Small intestine (tissue), 7 donors: ENCODE results near the gene MAST4. TPM values are rescaled to one million over a fixed set of nuclear protein-coding genes. Genes with fewer than 3 reads are reported as not detected.
"Not testable (repeated sequence)": the region's sequence is repeated elsewhere in the genome, so short reads cannot be mapped to it uniquely, and the experiment has no call there.

ENCODE experiments used
- DNase-seq, 2 donors: peaks; one replicate each; pipeline versions ENCODE4 v3.0.0 to v3.0.0-alpha.2; 2013
- FAIRE-seq: peaks from 2 replicates; lab custom pipeline; 2012; peaks lifted over from hg19 to GRCh38; lab: Jason Lieb, UNC
- H3K27ac ChIP-seq, 3 donors: one replicate each; pipeline ENCODE4 v1.5.1; 2013; ENCODE audit warnings: low read length in 2 of 3, mild to moderate bottlenecking in 2 of 3, control low read depth in 1 of 3, inconsistent platforms in 1 of 3, low read depth in 1 of 3, moderate library complexity in 1 of 3
- H3K27me3 ChIP-seq, 3 donors: one replicate each; pipeline ENCODE4 v1.6.1; 2013; ENCODE audit warnings: low read length in 3 of 3, inconsistent platforms in 1 of 3; ENCODE audit not compliant: control insufficient read depth in 3 of 3, insufficient read depth in 3 of 3
- H3K36me3 ChIP-seq, 3 donors: one replicate each; pipeline ENCODE4 v1.6.1; 2013; ENCODE audit warnings: low read length in 3 of 3, inconsistent platforms in 1 of 3, low read depth in 1 of 3, mild to moderate bottlenecking in 1 of 3, moderate library complexity in 1 of 3; ENCODE audit not compliant: control insufficient read depth in 3 of 3, insufficient read depth in 2 of 3
- H3K4me1 ChIP-seq, 3 donors: one replicate each; pipeline ENCODE4 v1.6.1; 2013; ENCODE audit warnings: low read length in 2 of 3, inconsistent platforms in 1 of 3, low read depth in 1 of 3, mild to moderate bottlenecking in 1 of 3, moderate library complexity in 1 of 3; ENCODE audit not compliant: control insufficient read depth in 3 of 3, insufficient read depth in 2 of 3
- H3K4me3 ChIP-seq, 3 donors: one replicate each; pipeline ENCODE4 v1.5.1; 2013; ENCODE audit warnings: low read length in 3 of 3, control low read depth in 1 of 3, inconsistent platforms in 1 of 3, low read depth in 1 of 3, mild to moderate bottlenecking in 1 of 3, moderate library complexity in 1 of 3
- H3K9me3 ChIP-seq, 2 donors: one replicate each; pipeline ENCODE4 v1.6.1; 2013; ENCODE audit warnings: low read depth in 1 of 2, low read length in 1 of 2; ENCODE audit not compliant: control insufficient read depth in 2 of 2, insufficient read depth in 1 of 2
- WGBS, 3 donors: extraction: QIAGEN DNeasy Blood & Tissue Kit; methylation state at CpG; one replicate each; pipeline ENCODE4 v1.1.7; 2013; 5-methylcytosine and 5-hydroxymethylcytosine counted together
- polyA plus RNA-seq, 4 donors: library from polyadenylated mRNA; stranded (reverse) in 3 of 4; unstranded in 1 of 4; fragments of 200-250 nt in 3 of 4; fragments of 120-200 nt in 1 of 4; gene quantifications; one replicate each; pipeline versions ENCODE4 v1.2.1 to v1.2.3, GENCODE V29; 2013
- donor health status: healthy with polysubstance abuse.
- donor health status: control.
- donor health status: control.
- donor health status: Bipolar disorder and iron deficiency.
- donor health status: healthy.

The MAST4 gene
- polyA plus RNA-seq, 4 donors: 3.0 to 16.4 (median 4.5) TPM

GRCh38 chr5:67123819-67124218 lies 527.6 kb downstream of the MAST4 start:
- Histone ChIP-seq H3K4me3 (no peak overlapping the region), H3K36me3 (peaks cover 0 to 5% (median 2%) of the 10 kb centered on the region in 3 donors), H3K27me3 (no peaks in the 10 kb centered on the region), H3K4me1 (peaks cover 0 to 3% (median 0%) of the 10 kb centered on the region in 3 donors), H3K9me3 (no peaks in the 10 kb centered on the region), H3K27ac (no peak overlapping the region)
- 91 to 97% (median 94%) methylated on average over 7 of the region's 7 CpGs for whole genome bisulfite sequencing, 3 donors
- FAIRE-seq (no peak), DNase-seq (no peak)

- H3K36me3 ChIP-seq: peaks cover 0 to 5% (median 2%) of the 10 kb centered on the region in 3 donors
- no peak for FAIRE-seq
- no peak for DNase-seq
- 41 to 73% (median 63%) methylated on average over 4 of the region's 4 CpGs for WGBS, 3 donors
- peaks cover 0 to 3% (median 0%) of the 10 kb centered on the region in 3 donors for H3K4me1 ChIP-seq
- H3K27me3 ChIP-seq: no peaks in the 10 kb centered on the region
- H3K9me3 ChIP-seq: no peaks in the 10 kb centered on the region
- no peak overlapping the region for H3K4me3 ChIP-seq
- no peak overlapping the region for H3K27ac ChIP-seq
Measured at GRCh38 chr5:67124556-67124955, 528.4 kb downstream of the MAST4 start.

- not testable (repeated sequence) for H3K36me3 ChIP-seq, FAIRE-seq, H3K27ac ChIP-seq, DNase-seq, H3K27me3 ChIP-seq, H3K4me3 ChIP-seq, H3K9me3 ChIP-seq, H3K4me1 ChIP-seq
- WGBS, 3 donors: 81 to 96% (median 84%) methylated on average over 5 of the region's 5 CpGs
Measured at GRCh38 chr5:67127347-67127895, 531.2 kb downstream of the MAST4 start.

GRCh38 chr5:67129768-67130167 lies 533.6 kb downstream of the MAST4 start:
- Histone ChIP-seq H3K9me3 (no peaks in the 10 kb centered on the region), H3K27me3 (no peaks in the 10 kb centered on the region), H3K36me3 (peaks cover 0 to 7% (median 0%) of the 10 kb centered on the region in 3 donors), H3K27ac (no peak overlapping the region), H3K4me1 (peaks cover 0 to 2% (median 0%) of the 10 kb centered on the region in 3 donors), H3K4me3 (no peak overlapping the region)
- WGBS, 3 donors: 90 to 93% (median 93%) methylated on average over 2 of the region's 2 CpGs
- no peak for DNase-seq
- FAIRE-seq: no peak

- H3K27ac ChIP-seq: no peak overlapping the region
- 46 to 50% (median 46%) methylated on average over 2 of the region's 2 CpGs for WGBS, 3 donors
- peaks cover 0 to 8% (median 3%) of the 10 kb centered on the region in 3 donors for H3K36me3 ChIP-seq
- DNase-seq (no peak), FAIRE-seq (no peak)
- H3K27me3 ChIP-seq: no peaks in the 10 kb centered on the region
- H3K4me1 ChIP-seq: peaks cover 0 to 11% (median 0%) of the 10 kb centered on the region in 3 donors
- no peak overlapping the region for H3K4me3 ChIP-seq
- H3K9me3 ChIP-seq: no peaks in the 10 kb centered on the region
Measured at GRCh38 chr5:67133217-67133616, 537.0 kb downstream of the MAST4 start.

- Histone ChIP-seq H3K9me3 (no peaks in the 10 kb centered on the region), H3K4me1 (peaks cover 0 to 11% (median 0%) of the 10 kb centered on the region in 3 donors), H3K27me3 (no peaks in the 10 kb centered on the region), H3K36me3 (peaks cover 0 to 8% (median 5%) of the 10 kb centered on the region in 3 donors), H3K4me3 (no peak overlapping the region), H3K27ac (no peak overlapping the region)
- WGBS, 3 donors: 80 to 93% (median 89%) methylated on average over 3 of the region's 3 CpGs
- DNase-seq (no peak), FAIRE-seq (no peak)
Measured at GRCh38 chr5:67133776-67134175, 537.6 kb downstream of the MAST4 start.

GRCh38 chr5:67135381-67135984 lies 539.3 kb downstream of the MAST4 start:
- Histone ChIP-seq H3K9me3 (no peaks in the 10 kb centered on the region), H3K4me1 (peaks cover 0 to 11% (median 0%) of the 10 kb centered on the region in 3 donors), H3K4me3 (no peak overlapping the region), H3K36me3 (peaks cover 0 to 6% (median 5%) of the 10 kb centered on the region in 3 donors), H3K27ac (no peak overlapping the region), H3K27me3 (no peaks in the 10 kb centered on the region)
- DNase-seq: no peak
- 83 to 91% (median 88%) methylated on average over 6 of the region's 6 CpGs for WGBS, 3 donors
- FAIRE-seq: no peak

- FAIRE-seq (no peak), DNase-seq (no peak)
- no peaks in the 10 kb centered on the region for H3K9me3 ChIP-seq
- H3K36me3 ChIP-seq: peaks cover 3 to 14% (median 7%) of the 10 kb centered on the region in 3 donors
- H3K4me3 ChIP-seq: no peak overlapping the region
- H3K4me1 ChIP-seq: peaks cover 0 to 23% (median 3%) of the 10 kb centered on the region in 3 donors
- no peak overlapping the region for H3K27ac ChIP-seq
- 91 to 98% (median 96%) methylated on average over 5 of the region's 5 CpGs for WGBS, 3 donors
- no peaks in the 10 kb centered on the region for H3K27me3 ChIP-seq
Measured at GRCh38 chr5:67139030-67139429, 542.8 kb downstream of the MAST4 start.
